ENCODE results near the gene EIF3I.
A peak's percentile ranks its signal among the peaks of the same experiment; 100 is the strongest.

Gene EIF3I

DNA sequence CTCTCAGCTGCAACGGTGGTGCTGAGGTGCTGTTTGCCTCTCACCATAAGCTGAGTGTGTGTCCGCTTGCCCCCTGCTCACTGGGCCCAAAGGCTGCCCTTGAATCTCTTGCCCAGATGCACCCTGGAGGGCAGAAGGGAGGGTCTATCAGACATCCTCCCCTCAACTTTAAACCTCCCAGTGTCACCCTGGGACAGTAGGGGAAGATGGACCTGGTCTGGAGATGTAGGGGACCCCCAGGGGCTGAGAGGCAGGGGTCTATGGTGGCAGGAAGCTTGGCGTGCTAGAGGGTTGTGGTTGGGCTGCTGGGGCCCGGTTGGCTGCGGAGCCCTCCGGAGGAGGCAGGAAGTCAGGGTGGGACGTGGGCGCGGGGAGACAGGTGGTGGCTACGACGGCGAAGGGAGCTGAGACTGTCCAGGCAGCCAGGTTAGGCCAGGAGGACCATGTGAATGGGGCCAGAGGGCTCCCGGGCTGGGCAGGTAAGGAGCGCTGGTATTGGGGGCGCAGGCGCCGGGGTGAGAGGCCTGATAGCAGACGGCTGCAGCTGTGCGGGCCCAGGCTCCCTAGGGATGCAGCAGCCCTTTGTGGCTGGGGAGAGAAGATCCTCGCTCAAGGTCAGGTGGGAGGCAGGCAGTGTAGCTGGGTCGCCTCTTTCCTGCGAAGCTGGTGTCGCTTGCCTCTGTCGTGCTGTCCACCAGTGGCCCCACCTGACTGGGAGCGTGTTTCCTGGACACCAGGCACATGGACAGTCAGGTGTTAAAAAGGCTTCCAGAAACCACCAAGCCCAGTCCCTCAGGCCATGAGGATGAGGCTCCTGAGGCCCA, 28.9 kb downstream of the EIF3I start, which contains the start of gene LCK:
Gene LCK (plus strand): TSS at position 373 of the 824 bp plus-strand sequence. CDS start 23,065 bp downstream, outside the sequence.
- Histone ChIP-seq H3K4me3 (ENCODE audit: low read length) (peak within 1 kb of the TSS; percentile 46; the same call in 1 of the 2 replicates), H3K27ac (ENCODE audit: low read length) (peak within 1 kb of the TSS; percentile 45)

DNA sequence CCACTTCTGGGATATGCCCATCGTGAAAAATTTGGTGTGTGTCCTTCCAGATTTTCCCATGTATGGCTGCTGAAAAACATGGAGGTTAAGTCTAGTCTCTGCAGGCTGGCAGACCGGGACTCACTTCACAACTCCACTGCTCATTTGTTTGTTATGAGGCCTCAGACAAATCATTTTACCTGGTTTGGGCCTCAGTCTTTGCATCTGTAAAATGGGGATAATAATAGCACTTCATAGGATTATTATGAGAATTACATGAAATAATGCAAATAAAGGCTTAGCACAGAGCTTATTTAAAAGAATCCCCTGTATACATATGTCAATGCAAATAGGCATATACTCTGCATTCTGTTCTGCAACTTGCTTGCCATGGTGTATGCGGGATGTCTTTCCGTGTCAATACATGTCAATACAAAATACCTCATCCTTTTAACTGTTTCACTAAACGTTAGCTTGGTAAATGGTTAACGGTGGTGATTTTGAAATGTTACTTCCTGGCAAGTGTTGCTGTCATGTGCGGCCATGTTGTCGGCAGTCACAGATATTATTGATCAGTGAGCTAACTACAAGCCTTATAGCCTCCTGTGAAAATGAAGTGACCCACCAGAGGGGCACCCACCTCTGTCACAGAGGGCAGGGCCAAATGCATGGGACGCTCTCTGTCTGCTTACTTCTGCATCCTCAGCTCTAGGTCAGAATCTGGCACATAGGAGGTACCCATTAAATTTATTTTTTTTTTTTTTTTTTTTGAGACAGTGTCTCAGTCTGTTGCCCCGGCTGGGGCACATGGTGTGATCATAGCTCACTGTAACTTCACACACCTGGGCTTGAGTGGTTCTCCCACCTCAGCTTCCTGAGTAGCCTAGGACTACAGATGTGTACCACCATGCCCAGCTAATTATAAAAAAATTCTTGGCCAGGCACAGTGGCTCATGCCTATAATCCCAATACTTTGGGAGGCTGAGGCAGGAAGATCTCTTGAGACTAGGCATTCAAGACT, 33.2 kb downstream of the EIF3I start:
- TF ChIP-seq, protein P1, sequence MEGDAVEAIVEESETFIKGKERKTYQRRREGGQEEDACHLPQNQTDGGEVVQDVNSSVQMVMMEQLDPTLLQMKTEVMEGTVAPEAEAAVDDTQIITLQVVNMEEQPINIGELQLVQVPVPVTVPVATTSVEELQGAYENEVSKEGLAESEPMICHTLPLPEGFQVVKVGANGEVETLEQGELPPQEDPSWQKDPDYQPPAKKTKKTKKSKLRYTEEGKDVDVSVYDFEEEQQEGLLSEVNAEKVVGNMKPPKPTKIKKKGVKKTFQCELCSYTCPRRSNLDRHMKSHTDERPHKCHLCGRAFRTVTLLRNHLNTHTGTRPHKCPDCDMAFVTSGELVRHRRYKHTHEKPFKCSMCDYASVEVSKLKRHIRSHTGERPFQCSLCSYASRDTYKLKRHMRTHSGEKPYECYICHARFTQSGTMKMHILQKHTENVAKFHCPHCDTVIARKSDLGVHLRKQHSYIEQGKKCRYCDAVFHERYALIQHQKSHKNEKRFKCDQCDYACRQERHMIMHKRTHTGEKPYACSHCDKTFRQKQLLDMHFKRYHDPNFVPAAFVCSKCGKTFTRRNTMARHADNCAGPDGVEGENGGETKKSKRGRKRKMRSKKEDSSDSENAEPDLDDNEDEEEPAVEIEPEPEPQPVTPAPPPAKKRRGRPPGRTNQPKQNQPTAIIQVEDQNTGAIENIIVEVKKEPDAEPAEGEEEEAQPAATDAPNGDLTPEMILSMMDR (IDR thresholded peaks at IDR 0.05; ENCODE audit: low read depth, low read length) = no peak
- TF ChIP-seq EZH2phosphoT487 (IDR thresholded peaks at IDR 0.05; ENCODE audit: low read depth) = no peak
- H3K4me3 ChIP-seq (ENCODE audit: low read length) = no peak overlapping the region
- H3K9ac ChIP-seq (ENCODE audit: low read length) = no peak overlapping the region
- H2AFZ ChIP-seq (ENCODE audit: low read depth, low read length) = peak overlapping the region; percentile 85
- peaks cover 45% of the 10 kb centered on the region for H3K4me1 ChIP-seq (ENCODE audit: low read length)
- H4K20me1 ChIP-seq (ENCODE audit: insufficient read depth, low read length) = no peaks in the 10 kb centered on the region
- H3K27ac ChIP-seq (ENCODE audit: low read length) = no peak overlapping the region
- no peaks in the 10 kb centered on the region for H3K79me2 ChIP-seq (ENCODE audit: low read length)
- peaks cover 12% of the 10 kb centered on the region; the same call in 1 of the 2 replicates for H3K9me3 ChIP-seq (ENCODE audit: insufficient read depth, low read length)
- H3K27me3 ChIP-seq (ENCODE audit: low read depth, low read length) = no peaks in the 10 kb centered on the region
- H3K4me2 ChIP-seq (ENCODE audit: low read length) = peak overlapping the region; percentile 43
- no peaks in the 10 kb centered on the region for H3K36me3 ChIP-seq (replicated peaks; ENCODE audit: low read depth, low read length)

More for the DNA sequence above, 28.9 kb downstream of the EIF3I start, which contains the start of gene LCK:
- peaks cover 52% of the 10 kb centered on the region for H3K4me1 ChIP-seq (ENCODE audit: low read length)
- H4K20me1 ChIP-seq (ENCODE audit: insufficient read depth, low read length) = no peaks in the 10 kb centered on the region
- TF ChIP-seq, protein P1 (IDR thresholded peaks at IDR 0.05; ENCODE audit: low read depth, low read length) = no peak
- no peak for TF ChIP-seq EZH2phosphoT487 (IDR thresholded peaks at IDR 0.05; ENCODE audit: low read depth)
- H3K27me3 ChIP-seq (ENCODE audit: low read depth, low read length) = no peaks in the 10 kb centered on the region
- H3K9ac ChIP-seq (ENCODE audit: low read length) = peak within 1 kb of the TSS; percentile 21
- peaks cover 16% of the 10 kb centered on the region; the same call in 1 of the 2 replicates for H3K9me3 ChIP-seq (ENCODE audit: insufficient read depth, low read length)
- H2AFZ ChIP-seq (ENCODE audit: low read depth, low read length) = peak within 1 kb of the TSS; percentile 58; the same call in 1 of the 2 replicates
- H3K36me3 ChIP-seq (replicated peaks; ENCODE audit: low read depth, low read length) = no peaks in the 10 kb centered on the region
- no peaks in the 10 kb centered on the region for H3K79me2 ChIP-seq (ENCODE audit: low read length)
- H3K4me2 ChIP-seq (ENCODE audit: low read length) = peak within 1 kb of the TSS; percentile 43

DNA sequence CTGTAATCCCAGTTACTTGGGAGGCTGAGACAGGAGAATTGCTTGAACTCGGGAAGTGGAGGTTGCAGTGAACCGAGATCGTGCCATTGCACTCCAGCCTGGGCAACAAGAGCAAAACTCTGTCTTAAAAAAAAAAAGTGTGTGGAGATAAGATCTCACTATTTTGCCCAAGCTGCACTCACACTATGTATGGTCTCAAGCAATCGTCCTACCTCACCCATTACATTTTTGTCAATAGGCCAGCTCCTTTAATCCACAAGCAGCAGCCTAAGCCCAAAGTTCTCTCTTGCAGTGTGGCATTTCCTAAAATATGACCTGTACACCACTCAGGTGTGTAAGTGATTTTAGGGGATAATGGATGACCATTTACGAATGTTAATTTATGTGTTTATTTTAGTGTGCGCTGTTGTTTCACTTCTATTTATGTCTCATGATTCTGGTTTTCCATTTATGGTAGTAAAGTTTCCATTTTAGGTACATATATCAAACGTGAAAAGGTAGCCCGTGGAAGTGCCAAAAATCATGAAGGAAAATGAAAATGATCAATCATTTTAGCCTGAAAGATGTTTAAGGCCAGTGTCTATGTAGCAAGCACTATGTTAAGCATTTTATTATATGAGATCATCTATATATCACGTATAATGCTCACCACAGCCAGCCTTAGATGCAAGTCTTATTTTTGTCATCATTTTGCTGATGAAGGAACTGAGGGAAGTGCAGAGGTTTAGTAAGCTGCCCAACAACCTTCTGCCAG, 34.4 kb downstream of the EIF3I start:
- Histone ChIP-seq H3K4me3 (ENCODE audit: low read length) (no peak overlapping the region), H2AFZ (ENCODE audit: low read depth, low read length) (peak overlapping the region; percentile 84)

More for the DNA sequence above, 34.4 kb downstream of the EIF3I start:
- Histone ChIP-seq H3K79me2 (ENCODE audit: low read length) (no peaks in the 10 kb centered on the region), H3K4me2 (ENCODE audit: low read length) (peak overlapping the region; percentile 41), H3K4me1 (ENCODE audit: low read length) (peaks cover 33% of the 10 kb centered on the region), H3K36me3 (replicated peaks; ENCODE audit: low read depth, low read length) (no peaks in the 10 kb centered on the region), H3K9me3 (ENCODE audit: insufficient read depth, low read length) (no peaks in the 10 kb centered on the region), H3K27me3 (ENCODE audit: low read depth, low read length) (no peaks in the 10 kb centered on the region), H3K9ac (ENCODE audit: low read length) (no peak overlapping the region), H3K27ac (ENCODE audit: low read length) (no peak overlapping the region), H4K20me1 (ENCODE audit: insufficient read depth, low read length) (no peaks in the 10 kb centered on the region)
- TF ChIP-seq, protein P1 (IDR thresholded peaks at IDR 0.05; ENCODE audit: low read depth, low read length) = no peak
- no peak for TF ChIP-seq EZH2phosphoT487 (IDR thresholded peaks at IDR 0.05; ENCODE audit: low read depth)

Measured in OCI-LY3 (cell line).